HEK293 (cell line): ENCODE measurements around the gene POLH.

Experiments
- CTCF ChIA-PET: fragments of 350-600 bp; formaldehyde crosslinking; extraction: SDS; loops from one replicate; lab custom pipeline; 2021; ENCODE audit warnings: antibody characterized with exemption; lab: Yijun Ruan, JAX
- POLR2A ChIA-PET: fragments of 300-600 bp; formaldehyde crosslinking; extraction: SDS; loops from one replicate; lab custom pipeline; 2020; ENCODE audit warnings: antibody characterized with exemption, inconsistent platforms; lab: Yijun Ruan, JAX
- H3K27ac ChIP-seq: fragments of 200-500 bp; sonication (Bioruptor generic); 2 replicates; pipeline ENCODE4 v1.5.1; 2014; ENCODE audit warnings: low read depth, low read length, control low read depth, inconsistent platforms; ENCODE audit errors: extremely low read depth
- H3K36me3 ChIP-seq, 2 experiments: fragments of 200-500 bp in 1 of 2; sonication (Bioruptor generic) in 1 of 2; 1 replicate in 1 of 2; 2 replicates in 1 of 2; pipeline ENCODE4 v1.5.1; 2014 to 2017; ENCODE audit warnings: inconsistent platforms in 2 of 2, low read length in 2 of 2; ENCODE audit not compliant: control insufficient read depth in 2 of 2, insufficient read depth in 1 of 2
- H3K4me1 ChIP-seq: fragments of 200-500 bp; sonication (Bioruptor generic); 2 replicates; pipeline ENCODE4 v1.5.1; 2014; ENCODE audit warnings: mild to moderate bottlenecking, low read length, inconsistent platforms; ENCODE audit not compliant: control insufficient read depth, insufficient read depth
- H3K4me3 ChIP-seq: 2 replicates; pipeline ENCODE4 v1.5.1; 2011; ENCODE audit warnings: low read depth, mild to moderate bottlenecking, control low read depth, low read length, moderate library complexity
- H3K9me3 ChIP-seq: fragments of 200-500 bp; sonication (Bioruptor generic); 2 replicates; pipeline ENCODE4 v1.5.1; 2014; ENCODE audit warnings: low read depth, low read length, inconsistent platforms; ENCODE audit not compliant: control insufficient read depth, insufficient read depth
- KLF1 ChIP-seq: fragments of 450-650 bp; formaldehyde crosslinking; IDR thresholded peaks from 2 replicates; pipeline ENCODE4 v1.5.1; 2016; ENCODE audit warnings: missing biosample characterization, missing genetic modification characterization
- KLF16 ChIP-seq: fragments of 450-650 bp; formaldehyde crosslinking; IDR thresholded peaks from 2 replicates; pipeline ENCODE4 v1.5.1; 2017; ENCODE audit warnings: missing biosample characterization, missing genetic modification characterization
- KLF8 ChIP-seq: fragments of 450-650 bp; formaldehyde crosslinking; IDR thresholded peaks from 2 replicates; pipeline ENCODE4 v1.5.1; 2016; ENCODE audit warnings: missing biosample characterization, missing genetic modification characterization
- KLF9 ChIP-seq: fragments of 450-650 bp; formaldehyde crosslinking; IDR thresholded peaks from 2 replicates; pipeline ENCODE4 v1.5.1; 2016; ENCODE audit warnings: missing biosample characterization, missing genetic modification characterization, low read depth
- MYNN ChIP-seq: fragments of 450-650 bp; formaldehyde crosslinking; IDR thresholded peaks from 2 replicates; pipeline ENCODE4 v1.5.1; 2016; ENCODE audit warnings: missing biosample characterization, missing genetic modification characterization, borderline replicate concordance
- MZF1 ChIP-seq: fragments of 450-650 bp; formaldehyde crosslinking; IDR thresholded peaks from 2 replicates; pipeline ENCODE4 v1.5.1; 2017; ENCODE audit warnings: missing biosample characterization, missing genetic modification characterization, borderline replicate concordance
- YY2 ChIP-seq: fragments of 450-650 bp; formaldehyde crosslinking; IDR thresholded peaks from 2 replicates; pipeline ENCODE4 v1.5.1; 2016; ENCODE audit warnings: missing biosample characterization, missing genetic modification characterization
- ZNF10 ChIP-seq: fragments of 450-650 bp; formaldehyde crosslinking; IDR thresholded peaks from 2 replicates; pipeline ENCODE4 v1.5.1; 2017; ENCODE audit warnings: missing biosample characterization, missing genetic modification characterization
- ZNF121 ChIP-seq: fragments of 450-650 bp; formaldehyde crosslinking; IDR thresholded peaks from 2 replicates; pipeline ENCODE4 v1.5.1; 2016; ENCODE audit warnings: missing biosample characterization, missing genetic modification characterization
- ZNF146 ChIP-seq: fragments of 450-650 bp; formaldehyde crosslinking; IDR thresholded peaks from 2 replicates; pipeline ENCODE4 v1.5.1; 2016; ENCODE audit warnings: missing biosample characterization, missing genetic modification characterization
- ZNF174 ChIP-seq: fragments of 450-650 bp; formaldehyde crosslinking; IDR thresholded peaks from 2 replicates; pipeline ENCODE4 v1.5.0; 2017; ENCODE audit warnings: missing biosample characterization, mild to moderate bottlenecking, missing genetic modification characterization
- ZNF335 ChIP-seq: fragments of 450-650 bp; formaldehyde crosslinking; conservative IDR thresholded peaks from 2 replicates; pipeline ENCODE4 v1.5.1; 2016; ENCODE audit warnings: missing biosample characterization, missing genetic modification characterization
- ZNF521 ChIP-seq: fragments of 450-650 bp; formaldehyde crosslinking; IDR thresholded peaks from 2 replicates; pipeline ENCODE4 v1.5.1; 2017; ENCODE audit warnings: missing biosample characterization, mild to moderate bottlenecking, missing genetic modification characterization
- ZNF621 ChIP-seq: fragments of 450-650 bp; formaldehyde crosslinking; IDR thresholded peaks from 2 replicates; pipeline ENCODE4 v1.5.1; 2017; ENCODE audit warnings: missing biosample characterization, missing genetic modification characterization
- ZNF677 ChIP-seq: fragments of 450-650 bp; IDR thresholded peaks from 2 replicates; pipeline ENCODE4 v1.5.0; 2018; ENCODE audit warnings: missing biosample characterization, mild to moderate bottlenecking, missing genetic modification characterization, moderate library complexity
- ZNF785 ChIP-seq: fragments of 450-650 bp; formaldehyde crosslinking; IDR thresholded peaks from 2 replicates; pipeline ENCODE4 v1.5.1; 2016; ENCODE audit warnings: missing biosample characterization, missing genetic modification characterization
- TF ChIP-seq, protein P1 (sequence below): fragments of 450-650 bp; formaldehyde crosslinking; IDR thresholded peaks from 2 replicates; pipeline ENCODE4 v1.5.1; 2016; ENCODE audit warnings: missing biosample characterization, missing genetic modification characterization
- TF ChIP-seq, protein P2 (sequence below): fragments of 450-650 bp; formaldehyde crosslinking; IDR thresholded peaks from 2 replicates; pipeline ENCODE4 v1.5.1; 2016; ENCODE audit warnings: missing biosample characterization, missing genetic modification characterization
- TF ChIP-seq, protein P3 (sequence below): fragments of 450-650 bp; formaldehyde crosslinking; IDR thresholded peaks from 2 replicates; pipeline ENCODE4 v1.5.1; 2016; ENCODE audit warnings: missing biosample characterization, missing genetic modification characterization
- TF ChIP-seq, protein P4 (sequence below): fragments of 450-650 bp; formaldehyde crosslinking; IDR thresholded peaks from 2 replicates; pipeline ENCODE4 v1.5.1; 2017; ENCODE audit warnings: missing biosample characterization, missing genetic modification characterization
- TF ChIP-seq, protein P5 (sequence below): fragments of 450-650 bp; formaldehyde crosslinking; IDR thresholded peaks from 2 replicates; pipeline ENCODE4 v1.5.1; 2016; ENCODE audit warnings: missing biosample characterization, missing genetic modification characterization

The POLH gene

DNA sequence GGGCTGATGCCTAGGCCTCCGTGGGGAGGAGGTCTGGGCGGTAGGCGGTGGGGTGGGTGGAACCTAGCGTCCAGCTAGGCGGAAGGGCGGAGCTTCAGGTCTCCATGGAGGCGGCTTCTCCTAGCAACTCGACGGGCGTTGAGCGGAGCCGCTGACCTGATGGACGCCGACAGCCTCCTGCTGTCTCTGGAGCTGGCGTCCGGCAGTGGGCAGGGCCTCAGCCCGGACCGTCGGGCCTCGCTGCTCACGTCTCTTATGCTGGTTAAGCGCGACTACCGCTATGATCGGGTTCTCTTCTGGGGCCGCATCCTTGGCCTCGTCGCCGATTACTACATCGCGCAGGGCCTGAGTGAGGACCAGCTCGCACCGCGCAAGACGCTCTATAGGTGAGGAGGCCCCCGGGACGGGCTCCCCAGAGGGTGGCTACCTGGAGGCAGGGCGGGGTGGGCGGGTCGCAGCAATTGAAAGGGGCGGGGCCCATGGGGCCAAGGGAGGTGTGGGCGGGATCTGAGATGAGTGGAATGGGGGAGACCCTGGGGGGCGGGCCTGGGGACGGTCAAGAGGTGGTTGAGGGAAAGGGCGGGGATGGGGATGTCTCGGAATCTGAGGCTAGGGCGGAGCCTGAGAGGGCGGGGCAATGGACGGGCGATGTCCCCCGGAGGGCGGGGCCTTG, 69.1 kb downstream of the POLH start, which contains the start of gene RSPH9 (continued):
- TF ChIP-seq ZNF121 (tag by site-specific recombination) (no peak), ZNF335 (tag by site-specific recombination) (peak; percentile 31), KLF1 (tag by site-specific recombination) (peak; percentile 93), MZF1 (no peak), ZNF621 (tag by site-specific recombination) (no peak), KLF8 (tag by site-specific recombination) (peak; percentile 74), KLF9 (tag by site-specific recombination) (peak; percentile 63), ZNF10 (tag by site-specific recombination) (no peak), MYNN (tag by site-specific recombination) (peak; percentile 87)
- TF ChIP-seq, protein P1, sequence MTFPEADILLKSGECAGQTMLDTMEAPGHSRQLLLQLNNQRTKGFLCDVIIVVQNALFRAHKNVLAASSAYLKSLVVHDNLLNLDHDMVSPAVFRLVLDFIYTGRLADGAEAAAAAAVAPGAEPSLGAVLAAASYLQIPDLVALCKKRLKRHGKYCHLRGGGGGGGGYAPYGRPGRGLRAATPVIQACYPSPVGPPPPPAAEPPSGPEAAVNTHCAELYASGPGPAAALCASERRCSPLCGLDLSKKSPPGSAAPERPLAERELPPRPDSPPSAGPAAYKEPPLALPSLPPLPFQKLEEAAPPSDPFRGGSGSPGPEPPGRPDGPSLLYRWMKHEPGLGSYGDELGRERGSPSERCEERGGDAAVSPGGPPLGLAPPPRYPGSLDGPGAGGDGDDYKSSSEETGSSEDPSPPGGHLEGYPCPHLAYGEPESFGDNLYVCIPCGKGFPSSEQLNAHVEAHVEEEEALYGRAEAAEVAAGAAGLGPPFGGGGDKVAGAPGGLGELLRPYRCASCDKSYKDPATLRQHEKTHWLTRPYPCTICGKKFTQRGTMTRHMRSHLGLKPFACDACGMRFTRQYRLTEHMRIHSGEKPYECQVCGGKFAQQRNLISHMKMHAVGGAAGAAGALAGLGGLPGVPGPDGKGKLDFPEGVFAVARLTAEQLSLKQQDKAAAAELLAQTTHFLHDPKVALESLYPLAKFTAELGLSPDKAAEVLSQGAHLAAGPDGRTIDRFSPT: no peak
- TF ChIP-seq, protein P2, sequence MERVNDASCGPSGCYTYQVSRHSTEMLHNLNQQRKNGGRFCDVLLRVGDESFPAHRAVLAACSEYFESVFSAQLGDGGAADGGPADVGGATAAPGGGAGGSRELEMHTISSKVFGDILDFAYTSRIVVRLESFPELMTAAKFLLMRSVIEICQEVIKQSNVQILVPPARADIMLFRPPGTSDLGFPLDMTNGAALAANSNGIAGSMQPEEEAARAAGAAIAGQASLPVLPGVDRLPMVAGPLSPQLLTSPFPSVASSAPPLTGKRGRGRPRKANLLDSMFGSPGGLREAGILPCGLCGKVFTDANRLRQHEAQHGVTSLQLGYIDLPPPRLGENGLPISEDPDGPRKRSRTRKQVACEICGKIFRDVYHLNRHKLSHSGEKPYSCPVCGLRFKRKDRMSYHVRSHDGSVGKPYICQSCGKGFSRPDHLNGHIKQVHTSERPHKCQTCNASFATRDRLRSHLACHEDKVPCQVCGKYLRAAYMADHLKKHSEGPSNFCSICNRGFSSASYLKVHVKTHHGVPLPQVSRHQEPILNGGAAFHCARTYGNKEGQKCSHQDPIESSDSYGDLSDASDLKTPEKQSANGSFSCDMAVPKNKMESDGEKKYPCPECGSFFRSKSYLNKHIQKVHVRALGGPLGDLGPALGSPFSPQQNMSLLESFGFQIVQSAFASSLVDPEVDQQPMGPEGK: peak; percentile 57
- TF ChIP-seq, protein P3, sequence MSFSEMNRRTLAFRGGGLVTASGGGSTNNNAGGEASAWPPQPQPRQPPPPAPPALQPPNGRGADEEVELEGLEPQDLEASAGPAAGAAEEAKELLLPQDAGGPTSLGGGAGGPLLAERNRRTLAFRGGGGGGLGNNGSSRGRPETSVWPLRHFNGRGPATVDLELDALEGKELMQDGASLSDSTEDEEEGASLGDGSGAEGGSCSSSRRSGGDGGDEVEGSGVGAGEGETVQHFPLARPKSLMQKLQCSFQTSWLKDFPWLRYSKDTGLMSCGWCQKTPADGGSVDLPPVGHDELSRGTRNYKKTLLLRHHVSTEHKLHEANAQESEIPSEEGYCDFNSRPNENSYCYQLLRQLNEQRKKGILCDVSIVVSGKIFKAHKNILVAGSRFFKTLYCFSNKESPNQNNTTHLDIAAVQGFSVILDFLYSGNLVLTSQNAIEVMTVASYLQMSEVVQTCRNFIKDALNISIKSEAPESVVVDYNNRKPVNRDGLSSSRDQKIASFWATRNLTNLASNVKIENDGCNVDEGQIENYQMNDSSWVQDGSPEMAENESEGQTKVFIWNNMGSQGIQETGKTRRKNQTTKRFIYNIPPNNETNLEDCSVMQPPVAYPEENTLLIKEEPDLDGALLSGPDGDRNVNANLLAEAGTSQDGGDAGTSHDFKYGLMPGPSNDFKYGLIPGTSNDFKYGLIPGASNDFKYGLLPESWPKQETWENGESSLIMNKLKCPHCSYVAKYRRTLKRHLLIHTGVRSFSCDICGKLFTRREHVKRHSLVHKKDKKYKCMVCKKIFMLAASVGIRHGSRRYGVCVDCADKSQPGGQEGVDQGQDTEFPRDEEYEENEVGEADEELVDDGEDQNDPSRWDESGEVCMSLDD (tag by site-specific recombination): no peak

DNA sequence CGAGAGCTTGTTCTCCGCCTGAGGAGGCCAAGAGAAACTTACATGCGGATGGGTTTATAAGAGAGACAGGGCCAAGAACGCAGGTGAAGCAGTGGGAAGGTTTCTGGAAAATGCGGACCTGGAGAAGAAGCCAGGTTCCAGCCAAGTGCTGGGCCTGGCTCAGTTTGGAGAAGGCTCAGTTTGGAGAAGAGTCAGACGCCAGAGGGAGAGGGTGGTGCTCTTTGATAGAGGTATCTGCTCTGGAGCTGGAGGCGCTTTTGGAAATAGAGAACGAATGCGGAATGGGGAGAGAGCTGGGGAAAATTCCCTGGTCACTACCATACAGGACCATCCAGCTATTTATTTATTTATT, 69.6 kb downstream of the POLH start:
- ChIA-PET POLR2A (interaction anchor here (0.5 to 5.3 kb wide), 8 partner anchors 9 to 601 kb away, joined by 3 to 40 read pairs (median 4); partner anchors contain the start of genes GTPBP2, HSP90AB1, MAD2L1BP and VEGFA), CTCF (interaction anchor here (0.5 to 3.2 kb wide), 8 partner anchors 10 to 517 kb away, joined by 3 to 14 read pairs (median 4); partner anchors contain the start of gene MAD2L1BP)
- no peaks in the 10 kb centered on the region for H3K9me3 ChIP-seq
- no peak for TF ChIP-seq YY2 (tag by site-specific recombination)
- TF ChIP-seq ZNF521 (tag by site-specific recombination): no peak
- H3K4me1 ChIP-seq: peaks cover 7% of the 10 kb centered on the region
- H3K27ac ChIP-seq: peak overlapping the region; percentile 46; the same call in 1 of the 2 replicates
- H3K4me3 ChIP-seq: peak overlapping the region; percentile 37; the same call in 1 of the 2 replicates
- peaks cover 15 to 16% of the 10 kb centered on the region in 2 experiments; a peak in 2 of 3 replicates for H3K36me3 ChIP-seq

DNA sequence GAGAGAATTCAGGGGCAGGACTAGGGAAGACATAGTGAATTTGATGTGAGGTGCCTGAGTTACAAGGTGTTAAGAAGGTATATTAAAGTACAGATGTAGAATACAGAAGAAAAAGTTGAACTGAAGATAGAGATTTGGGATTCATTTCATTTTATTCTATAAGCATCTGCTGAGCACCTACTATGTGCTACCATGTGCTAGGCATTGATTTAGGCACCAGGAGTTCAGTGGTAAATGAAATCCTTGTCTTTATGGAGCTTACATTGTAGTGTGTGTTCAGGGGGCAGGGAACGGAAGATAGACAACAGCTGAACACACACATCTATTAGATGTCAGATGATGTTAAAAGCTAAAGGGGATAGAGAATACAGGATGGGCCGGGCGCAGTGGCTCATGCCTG, 71.6 kb downstream of the POLH start:
- Histone ChIP-seq H3K4me3 (no peak overlapping the region), H3K36me3 (peaks cover 0 to 1% of the 10 kb centered on the region in 2 experiments; a peak in 2 of 3 replicates), H3K9me3 (no peaks in the 10 kb centered on the region), H3K27ac (no peak overlapping the region), H3K4me1 (peaks cover 7% of the 10 kb centered on the region)
- POLR2A ChIA-PET: interaction anchor here (0.7 to 5.3 kb wide), 2 partner anchors 11 to 18 kb away, joined by 4 to 33 read pairs; partner anchors contain the start of gene MAD2L1BP
- CTCF ChIA-PET: interaction anchor here (0.5 to 2.0 kb wide), 7 partner anchors 9 to 833 kb away, joined by 3 to 7 read pairs (median 4); partner anchors contain the start of gene VEGFA
- TF ChIP-seq ZNF174 (tag by site-specific recombination): no peak
- TF ChIP-seq ZNF146 (tag by site-specific recombination): no peak
- no peak for TF ChIP-seq ZNF785 (tag by site-specific recombination)
- TF ChIP-seq, protein P4, sequence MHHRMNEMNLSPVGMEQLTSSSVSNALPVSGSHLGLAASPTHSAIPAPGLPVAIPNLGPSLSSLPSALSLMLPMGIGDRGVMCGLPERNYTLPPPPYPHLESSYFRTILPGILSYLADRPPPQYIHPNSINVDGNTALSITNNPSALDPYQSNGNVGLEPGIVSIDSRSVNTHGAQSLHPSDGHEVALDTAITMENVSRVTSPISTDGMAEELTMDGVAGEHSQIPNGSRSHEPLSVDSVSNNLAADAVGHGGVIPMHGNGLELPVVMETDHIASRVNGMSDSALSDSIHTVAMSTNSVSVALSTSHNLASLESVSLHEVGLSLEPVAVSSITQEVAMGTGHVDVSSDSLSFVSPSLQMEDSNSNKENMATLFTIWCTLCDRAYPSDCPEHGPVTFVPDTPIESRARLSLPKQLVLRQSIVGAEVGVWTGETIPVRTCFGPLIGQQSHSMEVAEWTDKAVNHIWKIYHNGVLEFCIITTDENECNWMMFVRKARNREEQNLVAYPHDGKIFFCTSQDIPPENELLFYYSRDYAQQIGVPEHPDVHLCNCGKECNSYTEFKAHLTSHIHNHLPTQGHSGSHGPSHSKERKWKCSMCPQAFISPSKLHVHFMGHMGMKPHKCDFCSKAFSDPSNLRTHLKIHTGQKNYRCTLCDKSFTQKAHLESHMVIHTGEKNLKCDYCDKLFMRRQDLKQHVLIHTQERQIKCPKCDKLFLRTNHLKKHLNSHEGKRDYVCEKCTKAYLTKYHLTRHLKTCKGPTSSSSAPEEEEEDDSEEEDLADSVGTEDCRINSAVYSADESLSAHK (tag by site-specific recombination): no peak
- TF ChIP-seq, protein P5, sequence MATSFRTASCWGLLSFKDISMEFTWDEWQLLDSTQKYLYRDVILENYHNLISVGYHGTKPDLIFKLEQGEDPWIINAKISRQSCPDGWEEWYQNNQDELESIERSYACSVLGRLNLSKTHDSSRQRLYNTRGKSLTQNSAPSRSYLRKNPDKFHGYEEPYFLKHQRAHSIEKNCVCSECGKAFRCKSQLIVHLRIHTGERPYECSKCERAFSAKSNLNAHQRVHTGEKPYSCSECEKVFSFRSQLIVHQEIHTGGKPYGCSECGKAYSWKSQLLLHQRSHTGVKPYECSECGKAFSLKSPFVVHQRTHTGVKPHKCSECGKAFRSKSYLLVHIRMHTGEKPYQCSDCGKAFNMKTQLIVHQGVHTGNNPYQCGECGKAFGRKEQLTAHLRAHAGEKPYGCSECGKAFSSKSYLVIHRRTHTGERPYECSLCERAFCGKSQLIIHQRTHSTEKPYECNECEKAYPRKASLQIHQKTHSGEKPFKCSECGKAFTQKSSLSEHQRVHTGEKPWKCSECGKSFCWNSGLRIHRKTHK: no peak
- TF ChIP-seq KLF16: no peak
- TF ChIP-seq ZNF677 (tag by site-specific recombination): no peak
